Muscle layer of duodenum (tissue), 2 donors: ENCODE data around the gene PLCB3.

Source experiments
- H3K27ac ChIP-seq: one replicate; pipeline ENCODE4 v1.7.0; 2013; ENCODE audit warnings: mild to moderate bottlenecking, low read length
- H3K27me3 ChIP-seq: one replicate; pipeline ENCODE4 v1.7.0; 2013; ENCODE audit warnings: low read depth, mild to moderate bottlenecking, control low read depth, low read length
- H3K36me3 ChIP-seq, 2 donors: one replicate each; pipeline ENCODE4 v1.7.0; 2013; ENCODE audit warnings: low read length in 2 of 2, control low read depth in 1 of 2, mild to moderate bottlenecking in 1 of 2; ENCODE audit not compliant: insufficient read depth in 2 of 2, control insufficient read depth in 1 of 2
- H3K4me1 ChIP-seq, 2 donors: one replicate each; pipeline ENCODE4 v1.7.0; 2013; ENCODE audit warnings: low read length in 2 of 2, mild to moderate bottlenecking in 2 of 2, control low read depth in 1 of 2, moderate library complexity in 1 of 2; ENCODE audit not compliant: insufficient read depth in 2 of 2, control insufficient read depth in 1 of 2
- H3K4me3 ChIP-seq, 2 donors: one replicate each; pipeline ENCODE4 v1.7.0; 2013; ENCODE audit warnings: low read length in 2 of 2, low read depth in 1 of 2, mild to moderate bottlenecking in 1 of 2
- H3K9me3 ChIP-seq, 2 donors: one replicate each; pipeline ENCODE4 v1.7.0; 2013; ENCODE audit warnings: low read length in 2 of 2, control low read depth in 1 of 2, mild to moderate bottlenecking in 1 of 2; ENCODE audit not compliant: control insufficient read depth in 1 of 2
- donor health status: healthy.

The PLCB3 gene

GRCh38 chr11:64223001-64223651, 28.2 kb upstream of the PLCB3 start:
- no peak overlapping the region for H3K27ac ChIP-seq
- no peaks in the 10 kb centered on the region for H3K27me3 ChIP-seq
- no peaks in the 10 kb centered on the region for H3K9me3 ChIP-seq
- H3K4me1 ChIP-seq: peaks cover 0 to 22% of the 10 kb centered on the region in 2 donors
- peaks cover 3 to 16% of the 10 kb centered on the region in 2 donors for H3K36me3 ChIP-seq
- H3K4me3 ChIP-seq: no peak overlapping the region

GRCh38 chr11:64224151-64224890, 27.0 kb upstream of the PLCB3 start:
- Histone ChIP-seq H3K27me3 (no peaks in the 10 kb centered on the region), H3K4me1 (peaks cover under 1 to 24% of the 10 kb centered on the region in 2 donors), H3K9me3 (no peaks in the 10 kb centered on the region), H3K36me3 (peaks cover 3 to 16% of the 10 kb centered on the region in 2 donors), H3K4me3 (no peak overlapping the region), H3K27ac (no peak overlapping the region)

- Histone ChIP-seq H3K4me1 (peaks cover 7 to 31% of the 10 kb centered on the region in 2 donors), H3K27ac (peak overlapping the region; percentile 90), H3K9me3 (no peaks in the 10 kb centered on the region), H3K36me3 (peaks cover 3 to 12% of the 10 kb centered on the region in 2 donors), H3K27me3 (no peaks in the 10 kb centered on the region), H3K4me3 (peak overlapping the region; percentile 76 to 84)
These were observed 26.3 kb upstream of the PLCB3 start for GRCh38 chr11:64224891-64225607.

- Histone ChIP-seq H3K27ac (peak within 1 kb of the TSS; percentile 90), H3K27me3 (no peaks in the 10 kb centered on the region), H3K9me3 (no peaks in the 10 kb centered on the region), H3K36me3 (peaks cover 3 to 4% of the 10 kb centered on the region in 2 donors), H3K4me1 (peaks cover 7 to 31% of the 10 kb centered on the region in 2 donors), H3K4me3 (peak within 1 kb of the TSS; percentile 76 to 84)
These were observed 25.5 kb upstream of the PLCB3 start, which contains the start of the genes NUDT22 and TRPT1 for GRCh38 chr11:64225608-64226506. Gene NUDT22, plus strand, starts transcription at chr11:64226274. Its CDS starts 379 bp downstream, at chr11:64226653. Gene TRPT1, minus strand, starts transcription at chr11:64226186. Its CDS starts 326 bp downstream, at chr11:64225860.

DNA sequence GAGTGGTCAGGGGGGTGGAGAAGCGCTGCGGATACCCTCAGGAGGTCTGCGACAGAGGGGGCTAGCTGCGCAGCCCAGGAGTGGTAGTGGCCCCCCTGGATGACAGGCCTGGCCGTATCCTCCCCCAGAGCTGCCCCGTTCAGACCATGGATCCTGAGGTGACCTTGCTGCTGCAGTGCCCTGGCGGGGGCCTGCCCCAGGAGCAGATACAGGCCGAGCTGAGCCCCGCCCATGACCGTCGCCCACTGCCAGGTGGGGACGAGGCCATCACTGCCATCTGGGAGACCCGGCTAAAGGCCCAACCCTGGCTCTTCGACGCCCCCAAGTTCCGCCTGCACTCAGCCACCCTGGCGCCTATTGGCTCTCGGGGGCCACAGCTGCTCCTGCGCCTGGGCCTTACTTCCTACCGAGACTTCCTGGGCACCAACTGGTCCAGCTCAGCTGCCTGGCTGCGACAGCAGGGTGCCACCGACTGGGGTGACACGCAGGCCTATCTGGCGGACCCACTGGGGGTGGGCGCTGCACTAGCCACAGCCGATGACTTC, 24.8 kb upstream of the PLCB3 start:
- no peaks in the 10 kb centered on the region for H3K27me3 ChIP-seq
- no peaks in the 10 kb centered on the region for H3K36me3 ChIP-seq
- no peaks in the 10 kb centered on the region for H3K9me3 ChIP-seq
- H3K4me1 ChIP-seq: peaks cover 7 to 31% of the 10 kb centered on the region in 2 donors
- H3K4me3 ChIP-seq: peak overlapping the region; percentile 76 to 84
- peak overlapping the region; percentile 90 for H3K27ac ChIP-seq

GRCh38 chr11:64227405-64227956, 23.8 kb upstream of the PLCB3 start:
- H3K4me3 ChIP-seq: peak overlapping the region; percentile 76 to 84
- no peaks in the 10 kb centered on the region for H3K9me3 ChIP-seq
- H3K4me1 ChIP-seq: peaks cover 7 to 31% of the 10 kb centered on the region in 2 donors
- no peaks in the 10 kb centered on the region for H3K27me3 ChIP-seq
- peak overlapping the region; percentile 90 for H3K27ac ChIP-seq
- H3K36me3 ChIP-seq: no peaks in the 10 kb centered on the region

DNA sequence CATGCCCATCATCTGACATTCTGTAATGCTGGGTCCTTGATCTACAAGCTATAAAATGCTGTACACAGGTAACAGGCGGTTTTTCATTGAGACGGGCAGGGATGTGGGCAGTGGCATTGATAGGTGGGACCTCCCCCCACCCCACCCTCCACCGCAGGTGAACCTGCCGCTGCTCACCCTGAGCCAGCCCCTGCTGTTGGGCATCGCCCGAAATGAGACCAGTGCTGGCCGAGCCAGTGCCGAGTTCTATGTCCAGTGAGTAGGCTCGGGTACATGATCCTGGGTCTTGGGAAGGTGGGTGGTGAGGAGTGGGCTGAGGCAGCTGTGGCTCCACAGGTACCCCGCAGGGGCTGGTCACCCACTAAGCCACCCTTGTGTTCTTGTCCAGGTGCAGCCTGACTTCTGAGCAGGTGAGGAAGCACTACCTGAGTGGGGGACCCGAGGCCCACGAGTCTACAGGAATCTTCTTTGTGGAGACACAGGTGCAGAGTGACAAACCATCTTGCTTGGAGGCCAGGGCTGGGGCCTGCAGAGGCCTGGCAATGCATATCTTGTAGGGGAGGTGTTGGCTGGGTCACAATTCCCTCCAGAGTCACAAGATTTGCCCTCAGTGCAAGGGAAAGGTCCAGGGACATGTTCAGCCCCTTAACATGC, 22.1 kb upstream of the PLCB3 start:
- peaks cover 9 to 38% of the 10 kb centered on the region in 2 donors for H3K4me1 ChIP-seq
- peak overlapping the region; percentile 82 for H3K27ac ChIP-seq

DNA sequence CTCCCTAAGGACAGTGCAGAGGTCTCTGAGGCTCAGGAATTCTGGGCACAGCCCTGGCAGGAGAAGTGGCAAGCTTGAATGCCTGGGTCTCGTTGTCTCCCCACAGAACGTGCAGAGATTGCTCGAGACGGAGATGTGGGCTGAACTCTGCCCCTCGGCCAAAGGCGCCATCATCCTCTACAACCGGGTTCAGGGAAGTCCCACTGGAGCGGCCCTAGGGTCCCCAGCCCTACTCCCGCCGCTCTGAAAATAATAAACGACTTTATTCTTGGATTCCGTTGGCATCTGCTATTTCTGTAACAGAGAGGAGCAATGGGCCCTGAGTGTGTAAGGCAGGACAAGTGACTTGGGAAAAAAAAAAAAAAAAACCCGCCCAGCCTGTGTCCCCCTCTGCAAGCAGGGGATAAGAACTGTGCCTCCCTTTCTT, 21.6 kb upstream of the PLCB3 start:
- peaks cover 9 to 38% of the 10 kb centered on the region in 2 donors for H3K4me1 ChIP-seq
- H3K36me3 ChIP-seq: no peaks in the 10 kb centered on the region
- H3K27ac ChIP-seq: peak overlapping the region; percentile 82
- no peaks in the 10 kb centered on the region for H3K9me3 ChIP-seq
- H3K27me3 ChIP-seq: no peaks in the 10 kb centered on the region
- H3K4me3 ChIP-seq: peak overlapping the region; percentile 67 to 70

More for the DNA sequence above, 22.1 kb upstream of the PLCB3 start:
- no peaks in the 10 kb centered on the region for H3K9me3 ChIP-seq
- no peaks in the 10 kb centered on the region for H3K36me3 ChIP-seq
- H3K4me3 ChIP-seq: peak overlapping the region in 1 of 2 donors; percentile 70
- no peaks in the 10 kb centered on the region for H3K27me3 ChIP-seq

- Histone ChIP-seq H3K27ac (peak within 1 kb of the TSS; percentile 82), H3K4me1 (peaks cover 11 to 38% of the 10 kb centered on the region in 2 donors), H3K27me3 (no peaks in the 10 kb centered on the region), H3K36me3 (no peaks in the 10 kb centered on the region), H3K4me3 (peak within 1 kb of the TSS; percentile 67 to 70), H3K9me3 (no peaks in the 10 kb centered on the region)
These were observed 21.0 kb upstream of the PLCB3 start, which contains the start of gene DNAJC4 for GRCh38 chr11:64230171-64230984. Gene DNAJC4, plus strand, starts transcription at chr11:64230548. Its CDS starts 307 bp downstream, at chr11:64230855.
